Right lobe of liver (tissue), 6 donors: ENCODE data around the gene MCM3AP. TPM values are rescaled to one million over a fixed set of nuclear protein-coding genes. Genes with fewer than 3 reads are reported as not detected.
"Not testable (repeated sequence)": the region's sequence is repeated elsewhere in the genome, so short reads cannot be mapped to it uniquely, and the experiment has no call there.

Source experiments
- ATAC-seq, 4 donors: fragments of 200-7000 bp; cut with Tn5 transposase; one replicate each; pipeline ENCODE4 v1.9.1; 2020; ENCODE audit warnings: mild to moderate bottlenecking in 4 of 4, moderate library complexity in 4 of 4
- DNase-seq, 3 donors: peaks; one replicate each; pipeline ENCODE4 v3.0.0-alpha.2; 2020
- H3K27ac ChIP-seq, 3 donors: fragments of 200-600 bp; one replicate each; pipeline ENCODE4 v1.8.0; 2022
- H3K27me3 ChIP-seq, 2 donors: fragments of 200-600 bp; one replicate each; pipeline ENCODE4 v1.8.0; 2022
- H3K36me3 ChIP-seq, 4 donors: fragments of 200-600 bp; sonication (generic) in 1 of 4; one replicate each; pipeline versions ENCODE4 v1.5.1 to v1.8.0; 2017 to 2022; ENCODE audit warnings: control low read depth in 1 of 4
- H3K4me1 ChIP-seq, 4 donors: fragments of 200-600 bp; sonication (generic) in 1 of 4; one replicate each; pipeline versions ENCODE4 v1.5.1 to v1.8.0; 2017 to 2022; ENCODE audit warnings: control low read depth in 1 of 4
- H3K4me3 ChIP-seq, 3 donors: fragments of 200-600 bp; one replicate each; pipeline ENCODE4 v1.8.0; 2022
- H3K9me3 ChIP-seq, 4 donors: fragments of 200-600 bp; sonication (generic) in 1 of 4; one replicate each; pipeline versions ENCODE4 v1.5.1 to v1.8.0; 2017 to 2022; ENCODE audit warnings: control low read depth in 1 of 4
- CTCF ChIP-seq, 4 donors: fragments of 200-600 bp in 3 of 4; fragments of 450-650 bp in 1 of 4; IDR thresholded peaks; one replicate each; pipeline versions ENCODE4 v1.5.1 to v1.8.0; 2016 to 2022; ENCODE audit warnings: antibody characterized with exemption in 4 of 4, mild to moderate bottlenecking in 2 of 4
- POLR2A ChIP-seq: fragments of 450-650 bp; IDR thresholded peaks from one replicate; pipeline ENCODE4 v1.6.1; 2017; ENCODE audit warnings: antibody characterized with exemption, mild to moderate bottlenecking
- WGBS: methylation state at CpG from one replicate; pipeline ENCODE4 v1.1.6; 2018; ENCODE audit warnings: low coverage, low lambda C conversion rate; ENCODE audit not compliant: insufficient coverage; ENCODE audit errors: missing lambda C conversion rate; 5-methylcytosine and 5-hydroxymethylcytosine counted together
- intact Hi-C, 2 donors: fragments of 100-400 bp; cut with DNase I; formaldehyde crosslinking; loops; one replicate each; pipeline versions ENCODE4 v1.11.2 to v1.14.1; 2022
- total RNA-seq, 6 experiments: library from RNA; depleted of rRNA in 2 of 6; stranded (reverse); fragments of >200 nt in 2 of 6; fragmentation: NEBNext Ultra II Directional in 3 of 6; extraction: Animal tissue kit (Norgen Biotek cat#: 25700) in 3 of 6; gene quantifications; one replicate each; pipeline versions ENCODE4 v1.1.0 to v1.2.4, GENCODE V29; 2016 to 2023
- donor health status: DM: no; HTN: yes; CAD: no.
- donor health status: DM: no; HTN: no; CAD: no.
- donor health status: DM: no; HTN: no; CAD: no.
- donor health status: DM: no; HTN: yes; CAD: no.
- donor health status: DM: no; HTN: yes; CAD: no.

Gene MCM3AP
- total RNA-seq, 6 experiments from 2014 or later = 34.4 to 44.6 (median 40.7) TPM

- peaks cover 0 to 5% (median 0%) of the 10 kb centered on the region in 4 donors for H3K36me3 ChIP-seq
- WGBS = 8% methylated on average over 10 of the region's 20 CpGs
- ATAC-seq (peak in 2 of 4 donors; percentile 1 to 2), DNase-seq (no peak)
- intact Hi-C loops = no loop called here
- peak overlapping the region; percentile 96 to 98 (median 98) for H3K4me3 ChIP-seq
- peak overlapping the region; percentile 72 to 85 (median 79) for H3K27ac ChIP-seq
- H3K9me3 ChIP-seq = no peaks in the 10 kb centered on the region
- H3K27me3 ChIP-seq = no peaks in the 10 kb centered on the region
- H3K4me1 ChIP-seq = peaks cover 0 to 23% (median 6%) of the 10 kb centered on the region in 4 donors
- no peak for TF ChIP-seq POLR2A
- TF ChIP-seq CTCF (IDR thresholded peaks at IDR 0.05) = no peak
Measured at GRCh38 chr21:46227811-46228344, 57.5 kb downstream of the MCM3AP start.

- Histone ChIP-seq H3K4me1 (peaks cover 0 to 23% (median 6%) of the 10 kb centered on the region in 4 donors), H3K36me3 (peaks cover 0 to 13% (median under 1%) of the 10 kb centered on the region in 4 donors), H3K27me3 (no peaks in the 10 kb centered on the region), H3K9me3 (no peaks in the 10 kb centered on the region), H3K4me3 (peak overlapping the region; percentile 96 to 98 (median 98)), H3K27ac (peak overlapping the region; percentile 72 to 85 (median 79))
- DNase-seq (peak in 1 of 3 donors; percentile 54), ATAC-seq (peak; percentile 39 to 51 (median 47))
- TF ChIP-seq POLR2A = no peak
- WGBS = 19% methylated on average over 4 of the region's 4 CpGs
- intact Hi-C loops = no loop called here
Measured at GRCh38 chr21:46226920-46227599, 58.4 kb downstream of the MCM3AP start.

- Histone ChIP-seq H3K36me3 (peaks cover 0 to 21% (median 5%) of the 10 kb centered on the region in 4 donors), H3K4me3 (peak overlapping the region in 2 of 3 donors; percentile 98), H3K4me1 (peaks cover 0 to 23% (median 6%) of the 10 kb centered on the region in 4 donors), H3K27me3 (no peaks in the 10 kb centered on the region), H3K9me3 (no peaks in the 10 kb centered on the region), H3K27ac (peak overlapping the region; percentile 41 to 85 (median 79))
- no peak for TF ChIP-seq CTCF (IDR thresholded peaks at IDR 0.05)
- TF ChIP-seq POLR2A = no peak
- 67% methylated on average over 1 of the region's 1 CpG for WGBS
- DNase-seq = peak in 1 of 3 donors; percentile 47
- peak in 3 of 4 donors; percentile 9 to 31 (median 23) for ATAC-seq
- intact Hi-C loops = no loop called here
Measured at GRCh38 chr21:46226146-46226545, 59.3 kb downstream of the MCM3AP start.

- H3K27me3 ChIP-seq, H3K27ac ChIP-seq, intact Hi-C loops, H3K4me3 ChIP-seq, H3K9me3 ChIP-seq, ATAC-seq: not testable (repeated sequence)
- Histone ChIP-seq H3K36me3 (peaks cover 0 to 40% (median 12%) of the 10 kb centered on the region in 4 donors), H3K4me1 (peaks cover 0 to 23% (median 6%) of the 10 kb centered on the region in 4 donors)
- 100% methylated on average over 1 of the region's 18 CpGs for WGBS
- peak in 1 of 3 donors; percentile 28 for DNase-seq
Measured at GRCh38 chr21:46223661-46224060, 61.8 kb downstream of the MCM3AP start.

- Histone ChIP-seq H3K4me1 (peaks cover 0 to 23% (median 6%) of the 10 kb centered on the region in 4 donors), H3K9me3 (no peaks in the 10 kb centered on the region), H3K4me3 (no peak overlapping the region), H3K27me3 (no peaks in the 10 kb centered on the region), H3K27ac (no peak overlapping the region), H3K36me3 (peaks cover 0 to 41% (median 12%) of the 10 kb centered on the region in 4 donors)
- ATAC-seq (no peak), DNase-seq (peak in 1 of 3 donors; percentile 23)
- no peak for TF ChIP-seq POLR2A
- TF ChIP-seq CTCF (IDR thresholded peaks at IDR 0.05) = no peak
- WGBS = 70% methylated on average over 7 of the region's 7 CpGs
- intact Hi-C loops = no loop called here
Measured at GRCh38 chr21:46223217-46223616, 62.2 kb downstream of the MCM3AP start.
